Lower lobe of right lung (tissue), 2 donors: ENCODE results near the gene RAD51B. TPM values are rescaled to one million over a fixed set of nuclear protein-coding genes. Genes with fewer than 3 reads are reported as not detected.
A peak's percentile ranks its signal among the peaks of the same experiment; 100 is the strongest.

Source experiments
- ATAC-seq, 2 donors: fragments of 200-7000 bp; cut with Tn5 transposase; one replicate each; pipeline ENCODE4 v1.9.1; 2020 to 2022; ENCODE audit warnings: mild to moderate bottlenecking in 2 of 2, moderate library complexity in 2 of 2
- DNase-seq: peaks from one replicate; pipeline ENCODE4 v3.0.0-alpha.2; 2020
- H3K27ac ChIP-seq: fragments of 200-600 bp; one replicate; pipeline ENCODE4 v1.8.0; 2022
- H3K27me3 ChIP-seq: fragments of 200-600 bp; one replicate; pipeline ENCODE4 v1.8.0; 2022; ENCODE audit warnings: low read depth
- H3K36me3 ChIP-seq: fragments of 200-600 bp; one replicate; pipeline ENCODE4 v1.8.0; 2022; ENCODE audit warnings: mild to moderate bottlenecking
- H3K4me1 ChIP-seq: fragments of 200-600 bp; one replicate; pipeline ENCODE4 v1.8.0; 2022
- H3K4me3 ChIP-seq: fragments of 200-600 bp; one replicate; pipeline ENCODE4 v1.8.0; 2022; ENCODE audit warnings: mild to moderate bottlenecking
- H3K9me3 ChIP-seq: fragments of 200-600 bp; one replicate; pipeline ENCODE4 v1.8.0; 2022
- intact Hi-C: fragments of 100-400 bp; cut with DNase I; formaldehyde crosslinking; loops from one replicate; pipeline ENCODE4 v1.11.0; 2022
- total RNA-seq: library from RNA; stranded (reverse); fragmentation: NEBNext Ultra II Directional; extraction: Animal tissue kit (Norgen Biotek cat#: 25700); gene quantifications from one replicate; pipeline ENCODE4 v1.2.1, GENCODE V29; 2021
- TF ChIP-seq, protein P1 (sequence below): fragments of 200-600 bp; IDR thresholded peaks from one replicate; pipeline ENCODE4 v1.8.0; 2022; ENCODE audit warnings: antibody characterized with exemption, mild to moderate bottlenecking
- donor health status: DM: no; HTN: yes; CAD: no; lungs with severe emphysema.

RAD51B gene
- total RNA-seq, 1 donor from 2014 or later = 22.2 TPM

DNA sequence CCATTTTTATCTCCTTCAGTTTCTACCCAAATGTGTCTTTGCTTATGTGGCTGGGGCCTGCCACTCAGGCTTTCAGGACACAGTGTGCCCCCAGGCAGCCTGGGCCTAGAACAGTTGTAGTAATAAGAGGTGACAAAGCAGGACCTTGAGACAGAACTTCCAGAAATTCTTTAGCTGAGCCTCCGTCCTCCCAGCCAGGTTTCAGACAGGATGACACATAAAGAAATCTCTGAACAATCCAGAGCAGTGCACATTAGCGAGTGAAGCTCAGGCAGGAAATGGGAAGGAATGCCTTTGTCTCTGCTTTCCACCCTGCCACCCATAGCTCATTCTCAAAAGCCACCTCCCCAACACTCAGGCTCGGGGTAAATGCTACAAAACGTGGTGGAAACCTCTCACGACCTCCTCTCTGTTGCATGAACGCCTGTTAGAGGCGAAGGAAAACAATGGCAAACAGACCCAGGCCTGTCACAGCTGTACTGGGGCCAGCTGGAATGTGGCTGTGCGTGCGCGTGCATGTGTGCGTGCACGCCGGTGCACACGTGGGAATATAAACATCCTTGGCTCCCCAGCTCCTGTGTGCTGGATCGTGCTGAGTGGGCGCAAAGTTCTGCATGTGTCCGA, 686.6 kb downstream of the RAD51B start:
- peak overlapping the region; percentile 3 for H3K4me3 ChIP-seq
- TF ChIP-seq, protein P1, sequence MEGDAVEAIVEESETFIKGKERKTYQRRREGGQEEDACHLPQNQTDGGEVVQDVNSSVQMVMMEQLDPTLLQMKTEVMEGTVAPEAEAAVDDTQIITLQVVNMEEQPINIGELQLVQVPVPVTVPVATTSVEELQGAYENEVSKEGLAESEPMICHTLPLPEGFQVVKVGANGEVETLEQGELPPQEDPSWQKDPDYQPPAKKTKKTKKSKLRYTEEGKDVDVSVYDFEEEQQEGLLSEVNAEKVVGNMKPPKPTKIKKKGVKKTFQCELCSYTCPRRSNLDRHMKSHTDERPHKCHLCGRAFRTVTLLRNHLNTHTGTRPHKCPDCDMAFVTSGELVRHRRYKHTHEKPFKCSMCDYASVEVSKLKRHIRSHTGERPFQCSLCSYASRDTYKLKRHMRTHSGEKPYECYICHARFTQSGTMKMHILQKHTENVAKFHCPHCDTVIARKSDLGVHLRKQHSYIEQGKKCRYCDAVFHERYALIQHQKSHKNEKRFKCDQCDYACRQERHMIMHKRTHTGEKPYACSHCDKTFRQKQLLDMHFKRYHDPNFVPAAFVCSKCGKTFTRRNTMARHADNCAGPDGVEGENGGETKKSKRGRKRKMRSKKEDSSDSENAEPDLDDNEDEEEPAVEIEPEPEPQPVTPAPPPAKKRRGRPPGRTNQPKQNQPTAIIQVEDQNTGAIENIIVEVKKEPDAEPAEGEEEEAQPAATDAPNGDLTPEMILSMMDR = no peak
- H3K36me3 ChIP-seq = no peaks in the 10 kb centered on the region
- intact Hi-C loops = no loop called here
- no peaks in the 10 kb centered on the region for H3K27me3 ChIP-seq
- H3K9me3 ChIP-seq = no peaks in the 10 kb centered on the region
- DNase-seq (no peak), ATAC-seq (peak; percentile 56 to 67)
- H3K4me1 ChIP-seq = peaks cover 56% of the 10 kb centered on the region
- peak overlapping the region; percentile 76 for H3K27ac ChIP-seq

DNA sequence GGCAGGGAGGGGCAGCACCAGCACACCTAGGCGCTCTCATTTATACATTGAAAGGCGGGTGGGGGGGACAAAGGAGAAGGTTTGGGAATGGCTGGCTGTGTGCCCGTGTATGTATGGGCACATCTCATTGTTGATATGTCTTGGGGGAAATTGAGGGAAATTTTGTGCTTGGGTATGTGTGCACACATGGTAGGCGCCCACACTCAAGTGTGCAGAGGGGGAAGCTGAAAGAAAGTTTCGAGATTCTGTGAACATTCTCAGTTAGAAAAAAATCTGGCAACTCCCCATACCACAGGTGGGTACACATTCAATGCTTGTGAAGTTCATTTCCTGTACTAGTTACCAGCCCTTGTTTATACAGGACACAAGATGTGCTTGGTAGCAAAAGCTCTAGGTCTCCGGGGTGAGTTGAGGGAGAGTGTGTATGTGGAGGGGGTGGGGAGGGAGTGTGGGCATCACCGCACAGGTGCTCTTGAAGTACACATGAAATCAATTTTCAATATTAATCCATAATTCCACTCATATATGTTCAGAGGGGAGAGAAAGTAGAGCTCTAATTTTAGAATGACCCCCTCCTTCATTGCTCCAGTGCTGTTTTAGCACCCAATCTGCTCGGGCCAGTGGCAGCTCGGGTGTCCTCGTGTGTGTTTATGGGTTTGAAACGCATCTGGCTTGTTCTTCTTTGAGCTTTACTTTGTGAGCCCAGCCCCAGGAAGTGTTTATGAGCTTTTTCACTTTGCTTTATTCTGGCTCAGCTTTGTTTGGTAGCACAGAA, 687.3 kb downstream of the RAD51B start:
- Histone ChIP-seq H3K4me3 (no peak overlapping the region), H3K4me1 (peaks cover 49% of the 10 kb centered on the region), H3K36me3 (no peaks in the 10 kb centered on the region), H3K9me3 (no peaks in the 10 kb centered on the region), H3K27me3 (no peaks in the 10 kb centered on the region), H3K27ac (peak overlapping the region; percentile 76)
- TF ChIP-seq, protein P1 = no peak
- ATAC-seq = peak; percentile 91 to 92
- intact Hi-C loops = no loop called here
- DNase-seq = no peak

- no peaks in the 10 kb centered on the region for H3K9me3 ChIP-seq
- H3K36me3 ChIP-seq = no peaks in the 10 kb centered on the region
- H3K27ac ChIP-seq = peak overlapping the region; percentile 59
- TF ChIP-seq, protein P1 = no peak
- no peak overlapping the region for H3K4me3 ChIP-seq
- peaks cover 49% of the 10 kb centered on the region for H3K4me1 ChIP-seq
- intact Hi-C loops = no loop called here
- DNase-seq (no peak), ATAC-seq (peak in 1 of 2 donors; percentile 28)
- no peaks in the 10 kb centered on the region for H3K27me3 ChIP-seq
These were observed 688.0 kb downstream of the RAD51B start for GRCh38 chr14:68507544-68508081.

DNA sequence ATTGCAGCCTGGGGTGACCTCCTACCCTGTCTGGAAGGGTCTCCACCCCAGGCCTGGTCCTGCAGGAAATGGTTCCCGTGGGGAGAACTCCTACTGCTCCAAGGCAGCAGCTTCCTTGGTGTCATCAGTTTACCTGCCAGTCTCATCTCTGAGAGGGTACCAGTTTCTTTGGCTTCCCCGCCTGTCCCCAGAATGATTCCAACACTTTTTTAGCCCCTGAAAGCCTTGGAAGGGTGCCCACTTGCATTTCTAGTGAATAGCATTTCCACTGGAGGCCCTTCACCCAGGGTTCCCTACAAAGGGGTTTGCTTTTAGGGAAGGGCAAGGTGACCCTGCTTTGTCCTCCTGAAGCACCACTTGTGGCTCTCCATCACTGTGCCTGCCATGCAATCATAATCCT, 689.0 kb downstream of the RAD51B start:
- peaks cover 54% of the 10 kb centered on the region for H3K4me1 ChIP-seq
- no peak overlapping the region for H3K4me3 ChIP-seq
- H3K27ac ChIP-seq = no peak overlapping the region
- no peaks in the 10 kb centered on the region for H3K27me3 ChIP-seq
- H3K36me3 ChIP-seq = no peaks in the 10 kb centered on the region
- H3K9me3 ChIP-seq = no peaks in the 10 kb centered on the region
- TF ChIP-seq, protein P1 = no peak
- ATAC-seq (no peak), DNase-seq (no peak)
- intact Hi-C loops = no loop called here

DNA sequence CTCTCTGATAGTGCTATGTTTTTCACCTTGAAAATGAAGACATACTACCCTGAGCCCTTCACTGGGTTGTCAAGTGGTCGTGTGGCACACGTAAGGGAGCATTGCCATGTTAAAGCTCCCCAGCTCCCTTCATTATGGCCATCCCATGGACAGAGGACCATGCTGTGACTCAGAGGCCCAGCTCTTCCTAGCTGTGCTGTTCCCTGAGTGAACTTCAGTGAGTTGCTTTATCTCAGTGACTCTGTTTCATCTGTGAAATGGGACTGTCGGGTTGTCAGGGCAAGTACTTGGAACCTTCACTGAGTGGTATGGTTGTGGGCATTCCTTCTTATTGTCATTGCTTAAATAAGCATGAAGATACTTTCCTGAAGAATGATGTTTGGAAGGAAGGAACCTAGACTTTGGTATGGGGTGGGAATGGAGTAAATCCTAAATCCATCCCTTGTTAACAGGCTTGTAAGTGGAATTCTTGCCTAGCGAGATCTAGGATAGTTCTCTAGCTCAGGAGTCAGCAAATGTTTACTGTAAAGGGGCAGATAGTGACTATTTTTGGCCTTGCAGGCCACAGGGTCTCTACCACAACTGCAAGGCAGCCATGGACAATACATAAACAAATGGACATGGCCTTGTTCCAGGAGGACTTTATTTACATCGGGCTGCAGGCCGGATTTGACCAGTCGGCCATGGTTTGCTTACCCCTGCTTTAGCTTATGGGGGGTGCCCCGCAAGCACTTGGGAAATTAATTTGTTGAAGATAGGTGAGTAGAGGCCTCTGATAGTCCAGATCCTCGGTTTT, 689.8 kb downstream of the RAD51B start:
- H3K27me3 ChIP-seq = no peaks in the 10 kb centered on the region
- H3K4me3 ChIP-seq = no peak overlapping the region
- no peaks in the 10 kb centered on the region for H3K9me3 ChIP-seq
- DNase-seq (no peak), ATAC-seq (no peak)
- H3K27ac ChIP-seq = no peak overlapping the region
- intact Hi-C loops = no loop called here
- peaks cover 59% of the 10 kb centered on the region for H3K4me1 ChIP-seq
- TF ChIP-seq, protein P1 = no peak
- no peaks in the 10 kb centered on the region for H3K36me3 ChIP-seq
